Fibroblast of lung (primary cell): ENCODE results near the gene ZNF333. TPM values are rescaled to one million over a fixed set of nuclear protein-coding genes. Genes with fewer than 3 reads are reported as not detected.

Experiments used
- DNase-seq, 2 donors: peaks; one replicate each; pipeline versions ENCODE4 v3.0.0 to v3.0.0-alpha.2; 2010; ENCODE audit warnings: low read depth in 2 of 2
- H2AFZ ChIP-seq: 2 replicates; pipeline ENCODE4 v1.5.1; 2012; ENCODE audit warnings: low read length, control low read depth, inconsistent platforms
- H3K27ac ChIP-seq: 2 replicates; pipeline ENCODE4 v1.5.1; 2011; ENCODE audit warnings: low read length, control low read depth; ENCODE audit not compliant: insufficient read depth
- H3K27me3 ChIP-seq: 2 replicates; pipeline ENCODE4 v1.5.1; 2011; ENCODE audit warnings: mild to moderate bottlenecking, low read length; ENCODE audit not compliant: control insufficient read depth, insufficient read depth
- H3K36me3 ChIP-seq: 2 replicates; pipeline ENCODE4 v1.5.1; 2011; ENCODE audit warnings: low read length; ENCODE audit not compliant: control insufficient read depth, insufficient read depth
- H3K4me1 ChIP-seq: 2 replicates; pipeline ENCODE4 v1.5.1; 2011; ENCODE audit warnings: low read length; ENCODE audit not compliant: control insufficient read depth, insufficient read depth; ENCODE audit errors: extremely low read depth
- H3K4me2 ChIP-seq: 2 replicates; pipeline ENCODE4 v1.5.1; 2011; ENCODE audit warnings: low read length, control low read depth; ENCODE audit not compliant: insufficient read depth; ENCODE audit errors: extremely low read depth
- H3K4me3 ChIP-seq, 4 experiments: fragments of 200-600 bp in 1 of 4; sonication (generic) in 1 of 4; replicated peaks in 1 of 4; 2 replicates each; pipeline ENCODE4 v1.5.1; 2011 to 2016; ENCODE audit warnings: low read length in 4 of 4, low read depth in 3 of 4, mild to moderate bottlenecking in 3 of 4, control low read depth in 2 of 4, inconsistent platforms in 1 of 4, mixed read lengths in 1 of 4; ENCODE audit not compliant: insufficient read depth in 1 of 4; ENCODE audit errors: control extremely low read depth in 1 of 4
- H3K79me2 ChIP-seq: 2 replicates; pipeline ENCODE4 v1.5.1; 2012; ENCODE audit warnings: mild to moderate bottlenecking, low read length, inconsistent platforms; ENCODE audit not compliant: control insufficient read depth, insufficient read depth
- H3K9ac ChIP-seq: 2 replicates; pipeline ENCODE4 v1.5.1; 2011; ENCODE audit warnings: mild to moderate bottlenecking, low read length, control low read depth; ENCODE audit not compliant: insufficient read depth
- H3K9me3 ChIP-seq: 2 replicates; pipeline ENCODE4 v1.5.1; 2012; ENCODE audit warnings: low read depth, low read length; ENCODE audit not compliant: control insufficient read depth, insufficient read depth
- H4K20me1 ChIP-seq: 2 replicates; pipeline ENCODE4 v1.5.1; 2011; ENCODE audit warnings: low read length; ENCODE audit not compliant: control insufficient read depth, insufficient read depth; ENCODE audit errors: extremely low read depth
- EZH2 ChIP-seq: IDR thresholded peaks from 2 replicates; pipeline ENCODE4 v1.5.1; 2012; ENCODE audit warnings: low read length, control low read depth, mild to moderate bottlenecking; ENCODE audit errors: missing control alignments
- polyA plus RNA-seq, 2 donors: library from polyadenylated mRNA; depleted of rRNA in 1 of 2; stranded (reverse) in 1 of 2; unstranded in 1 of 2; fragments of >200 nt; gene quantifications; 2 replicates each; pipeline ENCODE4 v1.2.1, GENCODE V29; 2011 to 2012; ENCODE audit warnings: missing spikeins in 1 of 2
- total RNA-seq: library from RNA; depleted of rRNA; stranded (reverse); fragments of >200 nt; gene quantifications from 2 replicates; pipeline ENCODE4 v1.2.1, GENCODE V29; 2014
- TF ChIP-seq, protein P1 (sequence below), 2 donors: IDR thresholded peaks in 1 of 2; conservative IDR thresholded peaks in 1 of 2; 1 replicate in 1 of 2; 2 replicates in 1 of 2; pipeline ENCODE4 v1.5.1; 2011 to 2012; ENCODE audit warnings: low read length in 2 of 2, control low read depth in 1 of 2, inconsistent platforms in 1 of 2, low read depth in 1 of 2, mild to moderate bottlenecking in 1 of 2

ZNF333 gene
- total and polyA plus RNA-seq, 2 donors (not counting 1 experiment from before 2014, with no cell fraction given) = 10.0 to 26.9 TPM

DNA sequence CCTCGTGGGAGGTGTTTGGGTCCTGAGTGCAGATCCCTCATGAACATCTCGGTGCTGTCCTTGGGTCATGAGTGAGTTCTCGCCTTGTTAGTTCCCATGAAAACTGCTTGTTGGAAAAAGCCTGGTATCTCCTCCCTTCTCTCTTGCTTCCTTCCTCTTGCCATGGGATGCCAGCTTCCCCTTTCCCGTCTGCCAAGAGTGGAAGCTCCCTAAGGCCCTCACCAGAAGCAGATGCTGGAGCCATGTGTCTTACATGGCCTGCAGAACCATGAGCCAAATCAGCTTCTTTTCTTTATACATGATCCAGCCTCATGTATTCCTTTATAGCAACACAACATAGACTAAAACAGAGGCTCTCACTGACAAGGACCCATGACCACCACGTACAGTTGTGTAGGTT is 80.3 kb downstream of the ZNF333 start:
- no peak for TF ChIP-seq EZH2
- TF ChIP-seq, protein P1, sequence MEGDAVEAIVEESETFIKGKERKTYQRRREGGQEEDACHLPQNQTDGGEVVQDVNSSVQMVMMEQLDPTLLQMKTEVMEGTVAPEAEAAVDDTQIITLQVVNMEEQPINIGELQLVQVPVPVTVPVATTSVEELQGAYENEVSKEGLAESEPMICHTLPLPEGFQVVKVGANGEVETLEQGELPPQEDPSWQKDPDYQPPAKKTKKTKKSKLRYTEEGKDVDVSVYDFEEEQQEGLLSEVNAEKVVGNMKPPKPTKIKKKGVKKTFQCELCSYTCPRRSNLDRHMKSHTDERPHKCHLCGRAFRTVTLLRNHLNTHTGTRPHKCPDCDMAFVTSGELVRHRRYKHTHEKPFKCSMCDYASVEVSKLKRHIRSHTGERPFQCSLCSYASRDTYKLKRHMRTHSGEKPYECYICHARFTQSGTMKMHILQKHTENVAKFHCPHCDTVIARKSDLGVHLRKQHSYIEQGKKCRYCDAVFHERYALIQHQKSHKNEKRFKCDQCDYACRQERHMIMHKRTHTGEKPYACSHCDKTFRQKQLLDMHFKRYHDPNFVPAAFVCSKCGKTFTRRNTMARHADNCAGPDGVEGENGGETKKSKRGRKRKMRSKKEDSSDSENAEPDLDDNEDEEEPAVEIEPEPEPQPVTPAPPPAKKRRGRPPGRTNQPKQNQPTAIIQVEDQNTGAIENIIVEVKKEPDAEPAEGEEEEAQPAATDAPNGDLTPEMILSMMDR (conservative IDR thresholded peaks at IDR 0.05 in 1 of 2, IDR thresholded peaks at IDR 0.05 in 1 of 2; ENCODE audit: low read depth in 1 of 2, low read length in 2 of 2) = no peak
- H3K4me3 ChIP-seq = no peak overlapping the region
- H2AFZ ChIP-seq = no peak overlapping the region

DNA sequence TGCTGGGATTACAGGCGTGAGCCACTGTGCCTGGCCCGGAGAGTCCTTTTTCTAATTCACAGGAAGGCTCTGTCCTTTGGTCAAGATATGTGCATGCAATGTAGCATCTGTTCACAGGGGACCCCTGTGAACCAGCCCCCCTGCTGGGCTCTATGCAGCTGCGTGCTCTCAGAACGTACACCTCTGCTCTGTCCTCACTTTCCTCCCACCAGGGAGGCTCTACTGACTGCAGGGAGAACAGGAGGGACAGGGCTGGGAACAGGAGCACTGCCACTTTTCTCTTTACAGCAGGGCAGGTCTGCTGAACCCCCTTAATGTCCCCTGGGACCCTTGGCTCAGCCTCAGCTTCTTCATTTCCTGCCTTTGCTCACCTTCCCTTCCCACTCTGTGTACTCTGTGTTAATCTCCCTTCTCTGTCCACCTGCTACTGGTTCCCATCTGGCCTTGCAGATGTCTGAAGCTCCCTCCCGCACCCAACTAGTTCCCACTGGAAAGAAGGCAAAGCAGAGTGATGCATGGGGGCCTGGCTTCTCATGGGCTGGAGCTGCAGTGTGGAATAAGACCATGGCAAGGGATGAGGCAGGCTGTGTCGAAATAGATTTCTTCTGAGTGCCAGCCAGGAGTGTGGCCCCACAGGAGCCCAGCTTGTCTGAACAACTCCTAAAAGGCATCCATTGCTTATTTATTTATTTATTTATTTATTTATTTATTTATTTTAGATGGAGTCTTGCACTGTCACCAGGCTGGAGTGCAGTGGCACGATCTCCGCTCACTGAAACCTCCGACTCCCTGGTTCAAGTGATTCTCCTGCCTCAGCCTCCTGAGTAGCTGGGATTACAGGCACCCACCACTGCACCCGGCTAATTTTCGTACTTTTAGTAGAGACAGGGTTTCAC is 81.3 kb downstream of the ZNF333 start:
- Histone ChIP-seq H3K27me3 (peaks cover 2% of the 10 kb centered on the region), H3K9me3 (no peaks in the 10 kb centered on the region), H3K4me1 (no peaks in the 10 kb centered on the region), H3K4me3 (no peak overlapping the region), H3K9ac (no peak overlapping the region), H3K79me2 (no peaks in the 10 kb centered on the region), H3K36me3 (no peaks in the 10 kb centered on the region), H2AFZ (no peak overlapping the region), H4K20me1 (no peaks in the 10 kb centered on the region), H3K4me2 (no peak overlapping the region), H3K27ac (no peak overlapping the region)
- TF ChIP-seq EZH2 = no peak
- TF ChIP-seq, protein P1 (conservative IDR thresholded peaks at IDR 0.05 in 1 of 2, IDR thresholded peaks at IDR 0.05 in 1 of 2; ENCODE audit: low read depth in 1 of 2, low read length in 2 of 2) = no peak
- DNase-seq = no peak

More for the DNA sequence above, 80.3 kb downstream of the ZNF333 start:
- no peaks in the 10 kb centered on the region for H3K79me2 ChIP-seq
- no peak overlapping the region for H3K27ac ChIP-seq
- H3K27me3 ChIP-seq = no peaks in the 10 kb centered on the region
- no peaks in the 10 kb centered on the region for H3K9me3 ChIP-seq
- no peak overlapping the region for H3K9ac ChIP-seq
- no peaks in the 10 kb centered on the region for H4K20me1 ChIP-seq
- no peaks in the 10 kb centered on the region for H3K4me1 ChIP-seq
- no peaks in the 10 kb centered on the region for H3K36me3 ChIP-seq
- H3K4me2 ChIP-seq = no peak overlapping the region
- no peak for DNase-seq

DNA sequence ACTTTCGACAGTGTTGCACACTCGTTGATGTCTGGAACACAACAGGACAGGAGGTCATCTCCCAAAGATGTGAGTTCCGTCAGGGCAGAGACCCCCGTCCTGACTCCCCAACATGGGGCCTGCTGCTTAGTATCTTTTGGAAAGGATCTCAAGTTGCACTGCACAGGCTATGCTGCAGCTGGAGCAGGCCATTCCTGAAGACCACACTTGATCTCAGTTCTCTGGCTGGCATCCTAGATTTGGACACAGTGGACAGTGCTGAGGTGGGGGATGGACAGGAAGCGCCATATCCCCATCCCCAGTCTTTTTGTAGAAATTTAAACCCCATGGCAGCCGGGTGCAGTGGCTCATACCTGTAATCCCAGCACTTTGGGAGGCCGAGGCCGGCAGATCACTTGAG is 82.6 kb downstream of the ZNF333 start:
- no peaks in the 10 kb centered on the region for H3K36me3 ChIP-seq
- no peak overlapping the region for H2AFZ ChIP-seq
- H3K4me2 ChIP-seq = no peak overlapping the region
- H4K20me1 ChIP-seq = no peaks in the 10 kb centered on the region
- no peaks in the 10 kb centered on the region for H3K79me2 ChIP-seq
- TF ChIP-seq, protein P1 (conservative IDR thresholded peaks at IDR 0.05 in 1 of 2, IDR thresholded peaks at IDR 0.05 in 1 of 2; ENCODE audit: low read depth in 1 of 2, low read length in 2 of 2) = no peak
- TF ChIP-seq EZH2 = no peak
- DNase-seq = no peak
- H3K9ac ChIP-seq = no peak overlapping the region
- no peaks in the 10 kb centered on the region for H3K4me1 ChIP-seq
- peaks cover 3% of the 10 kb centered on the region for H3K27me3 ChIP-seq
- H3K27ac ChIP-seq = no peak overlapping the region
- H3K4me3 ChIP-seq = no peak overlapping the region
- H3K9me3 ChIP-seq = no peaks in the 10 kb centered on the region
